DOHH2 (cell line): ENCODE measurements around the gene EHHADH.

Experiments used
- EZH2phosphoT487 ChIP-seq: fragments of 200-600 bp; sonication (generic); IDR thresholded peaks from 2 replicates; pipeline ENCODE4 v1.6.1; 2017; ENCODE audit warnings: borderline replicate concordance, mild to moderate bottlenecking, antibody characterized with exemption, low read length, moderate library complexity, mixed read lengths
- TF ChIP-seq, protein P1 (sequence below): fragments of 200-600 bp; sonication (generic); IDR thresholded peaks from one replicate; pipeline ENCODE4 v1.5.1; 2014; ENCODE audit warnings: antibody characterized with exemption, mild to moderate bottlenecking, low read depth, low read length; ENCODE audit not compliant: poor library complexity, severe bottlenecking

- TF ChIP-seq, protein P1, sequence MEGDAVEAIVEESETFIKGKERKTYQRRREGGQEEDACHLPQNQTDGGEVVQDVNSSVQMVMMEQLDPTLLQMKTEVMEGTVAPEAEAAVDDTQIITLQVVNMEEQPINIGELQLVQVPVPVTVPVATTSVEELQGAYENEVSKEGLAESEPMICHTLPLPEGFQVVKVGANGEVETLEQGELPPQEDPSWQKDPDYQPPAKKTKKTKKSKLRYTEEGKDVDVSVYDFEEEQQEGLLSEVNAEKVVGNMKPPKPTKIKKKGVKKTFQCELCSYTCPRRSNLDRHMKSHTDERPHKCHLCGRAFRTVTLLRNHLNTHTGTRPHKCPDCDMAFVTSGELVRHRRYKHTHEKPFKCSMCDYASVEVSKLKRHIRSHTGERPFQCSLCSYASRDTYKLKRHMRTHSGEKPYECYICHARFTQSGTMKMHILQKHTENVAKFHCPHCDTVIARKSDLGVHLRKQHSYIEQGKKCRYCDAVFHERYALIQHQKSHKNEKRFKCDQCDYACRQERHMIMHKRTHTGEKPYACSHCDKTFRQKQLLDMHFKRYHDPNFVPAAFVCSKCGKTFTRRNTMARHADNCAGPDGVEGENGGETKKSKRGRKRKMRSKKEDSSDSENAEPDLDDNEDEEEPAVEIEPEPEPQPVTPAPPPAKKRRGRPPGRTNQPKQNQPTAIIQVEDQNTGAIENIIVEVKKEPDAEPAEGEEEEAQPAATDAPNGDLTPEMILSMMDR = no peak
- no peak for TF ChIP-seq EZH2phosphoT487
Observed at GRCh38 chr3:185164428-185165217, 89.2 kb downstream of the EHHADH start.
